Measurements from ENCODE around the gene TBXAS1.

DNA sequence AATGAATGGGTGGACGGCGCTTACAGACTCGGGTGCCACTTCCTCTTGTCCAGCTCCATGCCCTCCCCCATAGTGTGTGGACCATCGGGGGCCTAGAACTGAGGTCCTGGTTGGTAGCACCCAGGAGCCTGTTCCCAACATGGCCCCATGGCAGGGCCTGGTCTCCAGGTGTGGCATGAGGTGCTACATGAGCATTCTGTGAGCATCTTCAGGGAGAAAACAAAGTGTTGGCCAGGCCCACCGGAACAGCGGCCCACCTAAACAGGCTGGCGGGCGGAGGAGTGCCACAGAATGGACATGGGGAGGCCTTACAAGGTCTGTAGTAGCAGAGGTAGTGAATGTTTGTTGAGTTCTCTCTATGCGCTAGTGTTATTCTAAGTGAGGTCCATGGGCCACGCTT, 156.7 kb downstream of the TBXAS1 start:
- no peak for TF ChIP-seq CTCF (conservative IDR thresholded peaks at IDR 0.05)
- no peak for TF ChIP-seq EZH2 (IDR thresholded peaks at IDR 0.05; ENCODE audit: low read depth)
